GM18502 (cell line): ENCODE results near the gene TPO.
"Not testable (repeated sequence)": the region's sequence is repeated elsewhere in the genome, so short reads cannot be mapped to it uniquely, and the experiment has no call there.

ENCODE experiments used
- ATAC-seq: cut with Tn5 transposase; IDR thresholded peaks from one replicate; pipeline ENCODE4 v1.9.1; 2021; ENCODE audit warnings: mild to moderate bottlenecking; ENCODE audit not compliant: unreplicated experiment, poor library complexity

Gene TPO

GRCh38 chr2:1403565-1403964 lies 9.7 kb upstream of the TPO start:
- ATAC-seq, result no peak

- ATAC-seq, result no peak
Observed at GRCh38 chr2:1405124-1405523, 8.1 kb upstream of the TPO start.

- ATAC-seq, result no peak
Observed at GRCh38 chr2:1405967-1406366, 7.3 kb upstream of the TPO start.

- no peak for ATAC-seq
Observed at GRCh38 chr2:1406434-1406833, 6.8 kb upstream of the TPO start.

- no peak for ATAC-seq
Observed at GRCh38 chr2:1407950-1408675, 5.2 kb upstream of the TPO start.

GRCh38 chr2:1414121-1414520 lies 858 bp downstream of the TPO start:
- ATAC-seq, result no peak

GRCh38 chr2:1414901-1415300 lies 1.6 kb downstream of the TPO start:
- not testable (repeated sequence) for ATAC-seq

GRCh38 chr2:1415501-1415900 lies 2.2 kb downstream of the TPO start:
- ATAC-seq, result no peak

- no peak for ATAC-seq
Observed at GRCh38 chr2:1418566-1418965, 5.3 kb downstream of the TPO start.

GRCh38 chr2:1420746-1421480 lies 7.7 kb downstream of the TPO start:
- no peak for ATAC-seq

GRCh38 chr2:1421731-1422130 lies 8.5 kb downstream of the TPO start:
- no peak for ATAC-seq

GRCh38 chr2:1422131-1422530 lies 8.9 kb downstream of the TPO start:
- ATAC-seq, result no peak

- ATAC-seq, result no peak
Observed at GRCh38 chr2:1422716-1423285, 9.5 kb downstream of the TPO start.

GRCh38 chr2:1427086-1427485 lies 13.8 kb downstream of the TPO start:
- ATAC-seq, result no peak

- no peak for ATAC-seq
Observed at GRCh38 chr2:1429895-1430294, 16.6 kb downstream of the TPO start.

GRCh38 chr2:1430491-1430890 lies 17.2 kb downstream of the TPO start:
- ATAC-seq, result no peak

GRCh38 chr2:1431886-1432400 lies 18.7 kb downstream of the TPO start:
- no peak for ATAC-seq

GRCh38 chr2:1432726-1433125 lies 19.5 kb downstream of the TPO start:
- no peak for ATAC-seq

- no peak for ATAC-seq
Observed at GRCh38 chr2:1436369-1436768, 23.1 kb downstream of the TPO start.

GRCh38 chr2:1437101-1437500 lies 23.8 kb downstream of the TPO start:
- no peak for ATAC-seq

GRCh38 chr2:1437537-1437936 lies 24.3 kb downstream of the TPO start:
- ATAC-seq, result no peak
